ENCODE data around the gene PPT1. TPM values are rescaled to one million over a fixed set of nuclear protein-coding genes. Genes with fewer than 3 reads are reported as not detected.

PPT1 gene
- total RNA-seq, 2 donors from 2014 or later: 30.0 to 34.6 TPM

- H3K4me1 ChIP-seq: no peaks in the 10 kb centered on the region
- TF ChIP-seq, protein P1, sequence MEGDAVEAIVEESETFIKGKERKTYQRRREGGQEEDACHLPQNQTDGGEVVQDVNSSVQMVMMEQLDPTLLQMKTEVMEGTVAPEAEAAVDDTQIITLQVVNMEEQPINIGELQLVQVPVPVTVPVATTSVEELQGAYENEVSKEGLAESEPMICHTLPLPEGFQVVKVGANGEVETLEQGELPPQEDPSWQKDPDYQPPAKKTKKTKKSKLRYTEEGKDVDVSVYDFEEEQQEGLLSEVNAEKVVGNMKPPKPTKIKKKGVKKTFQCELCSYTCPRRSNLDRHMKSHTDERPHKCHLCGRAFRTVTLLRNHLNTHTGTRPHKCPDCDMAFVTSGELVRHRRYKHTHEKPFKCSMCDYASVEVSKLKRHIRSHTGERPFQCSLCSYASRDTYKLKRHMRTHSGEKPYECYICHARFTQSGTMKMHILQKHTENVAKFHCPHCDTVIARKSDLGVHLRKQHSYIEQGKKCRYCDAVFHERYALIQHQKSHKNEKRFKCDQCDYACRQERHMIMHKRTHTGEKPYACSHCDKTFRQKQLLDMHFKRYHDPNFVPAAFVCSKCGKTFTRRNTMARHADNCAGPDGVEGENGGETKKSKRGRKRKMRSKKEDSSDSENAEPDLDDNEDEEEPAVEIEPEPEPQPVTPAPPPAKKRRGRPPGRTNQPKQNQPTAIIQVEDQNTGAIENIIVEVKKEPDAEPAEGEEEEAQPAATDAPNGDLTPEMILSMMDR (IDR thresholded peaks at IDR 0.05): no peak
- H3K27me3 ChIP-seq: no peaks in the 10 kb centered on the region
- no peaks in the 10 kb centered on the region for H3K36me3 ChIP-seq
- no peak overlapping the region for H3K27ac ChIP-seq
- H3K9me3 ChIP-seq: no peaks in the 10 kb centered on the region
- H3K4me3 ChIP-seq: peak overlapping the region in 1 of 2 donors; percentile 34
- DNase-seq (ENCODE audit: low spot score): no peak
Observed at GRCh38 chr1:40133312-40133665, 36.2 kb upstream of the PPT1 start.

- no peak overlapping the region for H3K27ac ChIP-seq
- no peaks in the 10 kb centered on the region for H3K27me3 ChIP-seq
- H3K4me3 ChIP-seq: peak overlapping the region in 1 of 2 donors; percentile 34
- H3K4me1 ChIP-seq: no peaks in the 10 kb centered on the region
- H3K9me3 ChIP-seq: no peaks in the 10 kb centered on the region
- no peaks in the 10 kb centered on the region for H3K36me3 ChIP-seq
- TF ChIP-seq, protein P1 (IDR thresholded peaks at IDR 0.05): no peak
- no peak for DNase-seq (ENCODE audit: low spot score)
Observed at GRCh38 chr1:40132383-40133311, 35.6 kb upstream of the PPT1 start.

- no peaks in the 10 kb centered on the region for H3K36me3 ChIP-seq
- no peaks in the 10 kb centered on the region for H3K4me1 ChIP-seq
- H3K9me3 ChIP-seq: no peaks in the 10 kb centered on the region
- no peak for DNase-seq (ENCODE audit: low spot score)
- no peak overlapping the region for H3K27ac ChIP-seq
- H3K4me3 ChIP-seq: no peak overlapping the region
- TF ChIP-seq, protein P1 (IDR thresholded peaks at IDR 0.05): no peak
- H3K27me3 ChIP-seq: no peaks in the 10 kb centered on the region
Observed at GRCh38 chr1:40130892-40131291, 33.8 kb upstream of the PPT1 start.

- no peak for DNase-seq (ENCODE audit: low spot score)
- no peak overlapping the region for H3K4me3 ChIP-seq
- H3K27ac ChIP-seq: no peak overlapping the region
- TF ChIP-seq, protein P1 (IDR thresholded peaks at IDR 0.05): no peak
- no peaks in the 10 kb centered on the region for H3K4me1 ChIP-seq
- H3K27me3 ChIP-seq: no peaks in the 10 kb centered on the region
- no peaks in the 10 kb centered on the region for H3K9me3 ChIP-seq
- no peaks in the 10 kb centered on the region for H3K36me3 ChIP-seq
Observed at GRCh38 chr1:40122855-40123254, 25.8 kb upstream of the PPT1 start.

DNA sequence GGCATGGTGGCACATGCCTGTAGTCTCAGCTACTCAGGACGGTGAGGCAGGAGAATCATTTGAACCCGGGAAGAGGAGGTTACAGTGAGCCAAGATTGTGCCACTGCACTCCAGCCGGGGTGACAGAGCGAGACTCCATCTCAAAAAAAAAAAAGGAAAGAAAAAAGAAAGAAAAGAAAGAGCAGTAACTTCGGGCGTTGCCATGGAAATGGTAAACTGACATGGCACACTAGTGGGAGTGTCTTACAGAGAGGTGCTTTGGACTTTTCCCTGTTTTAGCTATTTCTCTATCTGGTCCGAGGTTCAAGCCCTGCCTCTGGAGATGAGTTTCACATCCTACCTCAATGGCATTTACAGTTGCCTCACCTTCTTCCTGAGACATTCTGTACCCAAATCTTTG lies 23.1 kb upstream of the PPT1 start:
- H3K4me3 ChIP-seq: no peak overlapping the region
- TF ChIP-seq, protein P1 (IDR thresholded peaks at IDR 0.05): no peak
- H3K36me3 ChIP-seq: no peaks in the 10 kb centered on the region
- H3K27me3 ChIP-seq: no peaks in the 10 kb centered on the region
- DNase-seq (ENCODE audit: low spot score): no peak
- no peaks in the 10 kb centered on the region for H3K9me3 ChIP-seq
- H3K4me1 ChIP-seq: no peaks in the 10 kb centered on the region
- no peak overlapping the region for H3K27ac ChIP-seq

All from right atrium auricular region (tissue), 2 donors.